HG03280 (cell line): ENCODE results near the gene CMTM5.
"Not testable (repeated sequence)": the region's sequence is repeated elsewhere in the genome, so short reads cannot be mapped to it uniquely, and the experiment has no call there.

Experiments
- ATAC-seq: cut with Tn5 transposase; IDR thresholded peaks from one replicate; pipeline ENCODE4 v1.9.1; 2021; ENCODE audit warnings: mild to moderate bottlenecking, moderate library complexity; ENCODE audit not compliant: unreplicated experiment

Gene CMTM5

DNA sequence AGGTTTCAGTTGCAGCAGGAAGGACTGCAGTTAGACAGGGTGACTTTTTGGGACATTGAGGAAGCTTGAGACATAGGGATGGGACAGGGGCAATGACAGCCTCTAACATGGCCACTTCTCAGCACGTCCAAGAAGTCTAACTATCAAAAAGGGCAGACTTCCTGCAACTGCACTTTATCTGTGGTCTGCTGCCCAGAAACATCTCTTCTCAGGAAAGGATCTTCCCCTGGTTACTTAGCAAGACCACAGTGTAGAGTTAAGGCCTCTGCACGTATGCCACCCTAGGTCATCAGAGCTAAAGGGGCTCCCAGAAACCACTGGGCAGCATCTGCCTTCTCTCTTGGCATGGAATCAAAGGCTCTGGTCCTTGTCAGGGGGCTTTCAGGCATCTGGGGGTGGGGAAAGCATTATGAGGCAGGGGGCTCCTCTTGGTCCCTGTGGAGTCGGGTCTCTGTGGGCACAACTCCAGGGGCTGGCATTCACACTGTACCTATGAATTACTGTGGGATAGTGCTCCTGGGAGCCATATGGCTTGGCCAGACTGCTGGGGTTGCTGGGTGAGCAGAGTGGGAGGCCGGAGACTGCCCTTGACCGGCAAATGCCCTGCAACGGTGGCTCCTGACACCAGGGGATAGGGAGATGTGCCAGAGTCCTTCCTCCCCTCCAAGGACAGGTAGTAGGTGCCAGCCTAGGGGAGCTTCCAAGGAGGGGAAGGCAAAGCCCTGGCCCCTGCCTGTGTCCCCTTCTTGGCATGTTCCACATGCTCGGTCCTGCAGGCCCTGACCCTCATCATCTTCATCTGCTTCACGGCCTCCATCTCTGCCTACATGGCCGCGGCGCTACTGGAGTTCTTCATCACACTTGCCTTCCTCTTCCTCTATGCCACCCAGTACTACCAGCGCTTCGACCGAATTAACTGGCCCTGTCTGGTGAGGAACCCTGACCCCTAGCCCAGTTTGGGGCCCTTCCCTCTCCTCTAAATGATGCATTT is 1.0 kb downstream of the CMTM5 start:
- no peak for ATAC-seq

GRCh38 chr14:23378612-23379220 is 1.9 kb downstream of the CMTM5 start:
- no peak for ATAC-seq

DNA sequence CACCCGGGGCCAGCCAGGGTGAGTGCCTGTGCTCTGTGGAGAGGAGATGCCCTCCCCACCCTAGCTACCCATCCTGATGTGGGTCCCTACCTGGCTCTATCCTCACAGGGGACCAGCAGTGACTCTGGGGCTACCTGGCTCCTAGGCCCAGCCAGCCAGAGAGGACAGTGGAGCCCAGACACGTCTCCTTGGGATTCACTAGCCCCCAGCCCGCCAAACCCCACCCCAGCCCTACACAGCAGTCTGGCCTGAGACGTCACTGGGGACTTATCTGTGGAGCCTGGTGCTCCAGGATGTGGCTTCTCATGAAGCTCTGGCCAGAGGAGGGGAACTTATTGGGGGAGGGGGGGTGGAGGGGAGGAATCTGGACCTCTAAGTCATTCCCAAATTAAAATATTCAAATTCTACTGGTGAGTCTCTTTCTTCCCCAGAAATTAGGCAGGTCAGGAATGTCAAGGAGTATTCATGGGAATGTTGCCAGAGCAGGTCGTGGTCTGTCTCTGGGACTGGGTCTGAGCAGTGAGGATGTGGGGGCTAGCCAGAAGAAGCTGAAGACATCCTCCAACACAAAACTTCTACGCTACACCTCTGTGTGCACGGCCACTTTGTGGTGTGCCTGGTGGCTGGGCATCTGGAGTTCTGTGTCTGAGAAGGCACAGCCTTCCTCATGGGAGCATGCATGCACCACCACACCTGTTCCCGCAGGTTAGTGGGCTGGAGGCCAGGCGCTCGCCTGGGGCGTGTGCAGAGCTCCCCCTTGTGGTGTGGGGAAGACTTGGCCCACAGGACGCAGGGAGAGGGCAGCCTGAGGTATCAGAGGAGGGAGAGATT is 2.7 kb downstream of the CMTM5 start:
- ATAC-seq = no peak

GRCh38 chr14:23380197-23380914 is 3.5 kb downstream of the CMTM5 start:
- no peak for ATAC-seq

DNA sequence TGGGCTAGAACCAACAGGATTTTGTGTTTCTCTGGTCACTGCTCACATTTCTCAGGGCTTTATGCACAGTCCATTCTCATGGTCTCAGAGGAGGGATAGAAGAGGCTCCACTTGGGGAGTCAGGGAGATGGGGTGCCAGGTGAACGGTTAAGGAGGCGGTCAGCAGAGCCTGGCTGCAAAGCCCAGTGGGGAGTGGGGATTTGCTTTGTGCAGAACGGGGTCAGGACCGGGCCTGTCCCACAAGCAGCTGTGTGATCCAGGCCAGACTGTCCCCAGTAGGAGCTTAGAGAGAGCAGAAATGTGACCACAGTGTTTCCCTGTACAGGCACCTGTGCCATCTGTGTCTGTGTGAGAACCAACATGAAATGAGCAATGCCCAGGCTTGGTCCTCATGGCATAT is 4.1 kb downstream of the CMTM5 start:
- ATAC-seq = no peak

- ATAC-seq = no peak
These were observed 5.0 kb downstream of the CMTM5 start for GRCh38 chr14:23381871-23382270.

DNA sequence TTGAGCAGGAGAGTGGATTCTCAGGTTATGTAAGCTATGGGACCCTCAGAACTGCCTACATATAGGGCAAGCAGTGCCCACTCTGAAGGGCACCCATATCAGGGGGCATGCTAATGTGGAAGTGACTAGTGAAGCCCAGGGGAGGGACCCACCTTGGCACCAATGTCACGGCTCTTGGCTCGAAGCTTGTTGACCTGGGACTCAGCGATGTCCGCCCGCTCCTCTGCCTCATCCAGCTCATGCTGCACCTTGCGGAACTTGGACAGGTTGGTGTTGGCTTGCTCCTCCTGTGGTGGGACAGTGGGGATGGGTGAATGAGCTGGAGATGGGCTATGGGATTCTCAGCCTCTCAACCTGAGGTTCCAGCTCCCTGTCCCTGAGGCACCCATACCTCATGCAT is 5.4 kb downstream of the CMTM5 start:
- ATAC-seq = no peak

- no peak for ATAC-seq
These were observed 6.0 kb downstream of the CMTM5 start for GRCh38 chr14:23382731-23383440.

DNA sequence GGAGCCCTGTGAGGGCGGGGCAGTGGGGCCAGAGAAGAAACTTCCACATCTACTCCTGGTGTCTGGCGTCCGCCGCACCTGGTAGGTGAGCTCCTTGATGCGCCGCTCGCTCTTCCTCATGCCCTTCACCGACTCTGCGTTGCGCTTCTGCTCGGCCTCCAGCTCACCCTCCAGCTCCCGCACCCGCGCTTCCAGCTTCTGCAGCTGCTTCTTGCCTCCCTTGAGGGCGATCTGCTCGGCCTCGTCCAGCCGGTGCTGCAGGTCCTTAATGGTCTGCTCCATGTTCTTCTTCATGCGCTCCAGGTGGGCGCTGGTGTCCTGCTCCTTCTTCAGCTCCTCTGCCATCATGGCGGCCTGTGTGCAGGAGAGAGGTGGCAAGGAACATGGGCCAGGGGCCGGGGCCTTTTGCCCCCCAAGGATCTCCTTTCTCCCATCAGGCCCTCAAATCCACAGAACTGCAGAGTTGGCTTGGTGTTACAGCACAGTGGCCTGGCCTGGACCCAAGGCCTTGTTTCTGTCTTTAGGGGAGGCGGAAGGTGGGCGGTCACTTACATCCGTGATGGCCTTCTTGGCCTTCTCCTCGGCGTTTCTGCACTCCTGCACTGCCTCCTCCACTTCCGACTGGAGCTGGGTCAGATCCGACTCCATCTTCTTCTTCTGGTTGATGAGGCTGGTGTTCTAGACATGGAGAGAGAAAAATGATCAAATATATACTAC is 7.7 kb downstream of the CMTM5 start:
- no peak for ATAC-seq

DNA sequence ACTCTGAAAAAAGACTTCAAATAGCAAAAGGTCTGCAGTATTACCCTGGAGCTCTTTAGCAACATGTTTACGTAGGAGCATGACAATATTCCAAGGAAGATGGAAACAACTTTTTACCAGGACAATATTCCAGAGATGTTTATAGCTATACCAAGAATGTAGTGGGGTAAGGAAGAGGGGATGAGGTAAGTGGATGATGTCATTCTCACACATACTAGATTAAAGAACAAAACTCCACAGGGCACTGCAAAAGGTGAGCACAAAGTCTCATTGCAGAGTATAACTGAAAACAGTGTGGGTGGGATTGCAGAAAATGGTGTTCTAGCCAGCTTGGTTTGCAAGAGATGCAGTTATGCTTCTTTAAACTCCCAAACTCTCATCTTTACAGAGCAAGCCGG is 8.4 kb downstream of the CMTM5 start:
- ATAC-seq = no peak

- ATAC-seq = no peak
These were observed 8.9 kb downstream of the CMTM5 start for GRCh38 chr14:23385642-23386265.

- ATAC-seq = not testable (repeated sequence)
These were observed 9.4 kb downstream of the CMTM5 start for GRCh38 chr14:23386266-23386657.

GRCh38 chr14:23386999-23387398 is 10.2 kb downstream of the CMTM5 start:
- ATAC-seq = no peak

- ATAC-seq = no peak
These were observed 11.4 kb downstream of the CMTM5 start for GRCh38 chr14:23387916-23388882.

DNA sequence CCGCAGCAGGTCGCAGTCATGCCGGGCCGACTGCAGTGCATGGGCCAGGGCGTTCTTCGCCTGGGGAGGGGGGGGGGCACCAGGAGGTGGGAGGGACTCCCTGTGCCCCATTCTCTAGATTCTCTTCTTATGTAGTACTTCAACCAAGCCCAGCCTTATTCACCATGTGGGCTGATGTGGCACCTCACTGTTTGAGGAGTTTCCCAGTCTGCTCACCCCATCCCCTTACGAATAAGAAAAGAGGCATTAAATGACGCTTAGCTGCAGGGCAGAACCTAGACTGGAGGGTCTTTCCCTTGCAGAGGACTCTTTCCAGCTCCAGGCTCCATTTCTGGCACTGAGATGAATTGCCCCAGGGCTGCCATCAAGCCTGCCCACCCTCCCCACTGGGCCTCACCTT is 12.2 kb downstream of the CMTM5 start:
- no peak for ATAC-seq

DNA sequence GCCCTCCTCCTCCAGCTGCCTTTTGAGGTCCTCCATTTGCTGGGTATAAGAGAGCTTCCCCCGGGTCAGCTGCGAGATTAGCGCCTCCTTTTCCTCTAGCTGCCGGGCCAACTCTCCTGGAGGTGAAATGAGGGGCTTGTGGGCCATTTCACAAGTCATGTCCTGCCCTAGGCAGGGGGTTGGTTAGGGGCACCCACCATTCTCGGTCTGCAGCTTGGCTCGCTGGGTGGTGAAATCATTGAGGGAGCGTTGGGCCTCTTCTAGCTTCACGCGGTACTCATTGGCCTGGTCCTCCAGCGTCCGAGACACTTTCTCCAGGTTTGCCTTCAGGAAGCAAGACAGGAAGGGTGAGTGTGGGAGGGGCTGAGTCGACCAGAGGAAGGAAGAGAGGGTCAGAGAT is 12.6 kb downstream of the CMTM5 start:
- ATAC-seq = no peak

GRCh38 chr14:23389871-23390270 is 13.0 kb downstream of the CMTM5 start:
- ATAC-seq = not testable (repeated sequence)

DNA sequence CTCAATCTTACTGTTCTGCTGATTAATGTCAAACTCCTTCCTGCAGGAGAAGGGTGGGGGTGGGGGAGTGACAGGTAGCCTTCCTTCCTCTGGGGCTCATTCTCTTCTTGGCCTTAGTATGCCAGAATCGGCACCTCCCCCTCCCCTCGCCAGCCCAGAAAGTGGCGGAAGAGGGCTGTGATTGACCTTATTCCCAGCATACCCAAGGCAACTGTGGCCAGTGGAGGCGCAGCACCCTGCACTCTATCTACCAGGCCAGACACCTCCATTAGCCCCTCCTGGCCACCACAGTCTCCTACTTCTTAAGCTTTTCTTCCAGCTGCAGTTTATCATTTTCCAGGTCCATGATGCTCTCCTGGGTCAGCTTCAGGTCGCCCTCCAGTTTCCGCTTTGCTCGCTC is 15.8 kb downstream of the CMTM5 start:
- ATAC-seq = no peak
